Parathyroid adenoma (tissue), 2 donors: ENCODE results near the gene SYT7.

Source experiments
- H2AFZ ChIP-seq: fragments of 300-600 bp; sonication (generic); one replicate; pipeline ENCODE4 v1.7.0; 2017; ENCODE audit warnings: antibody characterized with exemption, mild to moderate bottlenecking
- H3K27ac ChIP-seq: fragments of 300-600 bp; sonication (generic); one replicate; pipeline ENCODE4 v1.7.0; 2017
- H3K27me3 ChIP-seq: fragments of 300-600 bp; sonication (generic); one replicate; pipeline ENCODE4 v1.7.0; 2017; ENCODE audit warnings: low read length; ENCODE audit not compliant: control insufficient read depth, insufficient read depth
- H3K36me3 ChIP-seq: fragments of 300-600 bp; sonication (generic); one replicate; pipeline ENCODE4 v1.7.0; 2017; ENCODE audit warnings: low read length; ENCODE audit not compliant: control insufficient read depth, insufficient read depth
- H3K4me1 ChIP-seq: fragments of 300-600 bp; sonication (generic); one replicate; pipeline ENCODE4 v1.7.0; 2017; ENCODE audit warnings: control low read depth
- H3K4me2 ChIP-seq: fragments of 300-600 bp; sonication (generic); one replicate; pipeline ENCODE4 v1.7.0; 2017; ENCODE audit warnings: low read length
- H3K4me3 ChIP-seq: fragments of 300-600 bp; sonication (generic); one replicate; pipeline ENCODE4 v1.7.0; 2017; ENCODE audit warnings: low read depth, low read length
- H3K79me2 ChIP-seq: fragments of 300-600 bp; sonication (generic); one replicate; pipeline ENCODE4 v1.7.0; 2017; ENCODE audit warnings: control low read depth
- H3K9ac ChIP-seq: fragments of 300-600 bp; sonication (generic); one replicate; pipeline ENCODE4 v1.7.0; 2017; ENCODE audit warnings: mild to moderate bottlenecking
- H3K9me3 ChIP-seq: fragments of 300-600 bp; sonication (generic); one replicate; pipeline ENCODE4 v1.7.0; 2017; ENCODE audit warnings: low read length; ENCODE audit not compliant: control insufficient read depth
- TF ChIP-seq, protein P1 (sequence below): fragments of 300-600 bp; sonication (generic); IDR thresholded peaks from one replicate; pipeline ENCODE4 v1.7.0; 2017; ENCODE audit warnings: antibody characterized with exemption, mild to moderate bottlenecking
- donor health status: primary hyperparathyroidism.

SYT7 gene

GRCh38 chr11:61531044-61531443 is 49.8 kb downstream of the SYT7 start:
- TF ChIP-seq, protein P1, sequence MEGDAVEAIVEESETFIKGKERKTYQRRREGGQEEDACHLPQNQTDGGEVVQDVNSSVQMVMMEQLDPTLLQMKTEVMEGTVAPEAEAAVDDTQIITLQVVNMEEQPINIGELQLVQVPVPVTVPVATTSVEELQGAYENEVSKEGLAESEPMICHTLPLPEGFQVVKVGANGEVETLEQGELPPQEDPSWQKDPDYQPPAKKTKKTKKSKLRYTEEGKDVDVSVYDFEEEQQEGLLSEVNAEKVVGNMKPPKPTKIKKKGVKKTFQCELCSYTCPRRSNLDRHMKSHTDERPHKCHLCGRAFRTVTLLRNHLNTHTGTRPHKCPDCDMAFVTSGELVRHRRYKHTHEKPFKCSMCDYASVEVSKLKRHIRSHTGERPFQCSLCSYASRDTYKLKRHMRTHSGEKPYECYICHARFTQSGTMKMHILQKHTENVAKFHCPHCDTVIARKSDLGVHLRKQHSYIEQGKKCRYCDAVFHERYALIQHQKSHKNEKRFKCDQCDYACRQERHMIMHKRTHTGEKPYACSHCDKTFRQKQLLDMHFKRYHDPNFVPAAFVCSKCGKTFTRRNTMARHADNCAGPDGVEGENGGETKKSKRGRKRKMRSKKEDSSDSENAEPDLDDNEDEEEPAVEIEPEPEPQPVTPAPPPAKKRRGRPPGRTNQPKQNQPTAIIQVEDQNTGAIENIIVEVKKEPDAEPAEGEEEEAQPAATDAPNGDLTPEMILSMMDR: no peak
- Histone ChIP-seq H3K27me3 (no peaks in the 10 kb centered on the region), H3K9me3 (no peaks in the 10 kb centered on the region), H3K4me3 (no peak overlapping the region), H3K4me1 (peaks cover 10% of the 10 kb centered on the region), H3K79me2 (no peaks in the 10 kb centered on the region), H3K4me2 (no peak overlapping the region), H3K9ac (no peak overlapping the region), H2AFZ (no peak overlapping the region), H3K27ac (no peak overlapping the region), H3K36me3 (no peaks in the 10 kb centered on the region)

DNA sequence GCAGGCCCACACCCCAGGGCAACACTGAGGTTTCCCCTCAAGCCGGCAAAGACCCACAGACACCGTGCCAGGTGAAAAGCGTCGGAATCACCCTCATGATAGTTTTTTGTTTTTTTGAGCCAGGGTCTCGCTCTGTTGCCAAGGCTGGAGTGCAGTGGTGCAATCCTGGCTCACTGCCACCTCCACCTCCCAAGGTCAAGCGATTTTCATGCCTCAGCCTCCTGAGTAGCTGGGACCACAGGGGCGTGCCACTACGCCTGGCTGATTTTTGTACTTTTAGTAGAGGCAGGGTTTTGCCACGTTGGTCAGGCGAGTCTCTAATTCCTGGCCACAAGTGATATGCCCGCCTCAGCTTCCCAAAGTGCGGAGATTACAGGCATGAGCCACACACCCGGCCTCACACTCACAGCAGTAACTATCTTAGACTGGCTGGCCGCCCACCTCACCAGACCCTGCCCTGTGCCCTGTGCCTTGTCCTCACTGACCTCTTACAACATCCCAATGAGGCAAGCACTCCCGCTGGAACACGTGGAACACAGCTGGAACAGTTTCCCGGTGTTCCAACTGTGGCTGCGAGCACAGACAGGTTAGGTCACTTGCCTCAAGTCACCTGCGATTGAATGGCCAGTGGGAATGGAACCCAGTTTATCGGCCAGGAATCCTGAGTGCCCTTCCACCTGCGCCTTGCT is 51.2 kb downstream of the SYT7 start:
- H3K27me3 ChIP-seq: no peaks in the 10 kb centered on the region
- peak overlapping the region; percentile 17 for H3K4me2 ChIP-seq
- no peaks in the 10 kb centered on the region for H3K9me3 ChIP-seq
- no peaks in the 10 kb centered on the region for H3K79me2 ChIP-seq
- no peak overlapping the region for H2AFZ ChIP-seq
- H3K4me3 ChIP-seq: no peak overlapping the region
- no peak overlapping the region for H3K9ac ChIP-seq
- peaks cover 10% of the 10 kb centered on the region for H3K4me1 ChIP-seq
- no peaks in the 10 kb centered on the region for H3K36me3 ChIP-seq
- no peak overlapping the region for H3K27ac ChIP-seq
- TF ChIP-seq, protein P1: no peak

DNA sequence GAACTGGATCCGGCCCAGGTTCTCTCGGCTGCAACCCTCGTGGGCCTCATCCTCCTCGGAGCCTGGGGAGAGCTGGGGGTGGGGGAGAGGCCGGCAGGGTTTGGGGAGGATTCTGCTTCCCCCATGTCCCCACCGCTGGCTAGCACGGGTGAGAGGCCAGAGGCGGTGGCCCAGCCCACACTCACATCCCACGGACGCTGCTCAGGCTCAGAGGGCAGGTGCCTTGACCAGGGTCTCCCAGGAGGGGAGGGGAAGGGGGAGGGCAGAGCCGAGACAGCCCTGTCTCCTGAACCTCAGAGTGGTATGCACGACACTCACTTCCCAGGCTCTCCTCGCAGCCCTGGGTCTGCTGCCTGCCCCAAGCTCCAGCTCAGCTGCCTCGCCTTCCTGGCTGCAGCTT is 52.8 kb downstream of the SYT7 start:
- no peak overlapping the region for H3K4me2 ChIP-seq

GRCh38 chr11:61526956-61527731 is 53.7 kb downstream of the SYT7 start:
- no peak overlapping the region for H3K4me3 ChIP-seq
- H3K36me3 ChIP-seq: no peaks in the 10 kb centered on the region
- H3K9me3 ChIP-seq: no peaks in the 10 kb centered on the region
- no peak overlapping the region for H3K4me2 ChIP-seq
- H3K27ac ChIP-seq: no peak overlapping the region
- no peaks in the 10 kb centered on the region for H3K79me2 ChIP-seq
- TF ChIP-seq, protein P1: no peak
- H2AFZ ChIP-seq: no peak overlapping the region
- peaks cover 10% of the 10 kb centered on the region for H3K4me1 ChIP-seq
- H3K27me3 ChIP-seq: no peaks in the 10 kb centered on the region
- H3K9ac ChIP-seq: no peak overlapping the region

More for the DNA sequence above, 52.8 kb downstream of the SYT7 start:
- H3K9ac ChIP-seq: no peak overlapping the region
- TF ChIP-seq, protein P1: no peak
- H3K27ac ChIP-seq: no peak overlapping the region
- no peak overlapping the region for H2AFZ ChIP-seq
- no peaks in the 10 kb centered on the region for H3K36me3 ChIP-seq
- H3K27me3 ChIP-seq: no peaks in the 10 kb centered on the region
- H3K79me2 ChIP-seq: no peaks in the 10 kb centered on the region
- H3K4me3 ChIP-seq: no peak overlapping the region
- H3K9me3 ChIP-seq: no peaks in the 10 kb centered on the region
- H3K4me1 ChIP-seq: peaks cover 10% of the 10 kb centered on the region
